Fibroblast of skin of right quadriceps (primary cell): ENCODE data around the gene RIMBP2.

Experiments
- DNase-seq: peaks from one replicate; pipeline ENCODE4 v3.0.0-alpha.2; 2013

The RIMBP2 gene

DNA sequence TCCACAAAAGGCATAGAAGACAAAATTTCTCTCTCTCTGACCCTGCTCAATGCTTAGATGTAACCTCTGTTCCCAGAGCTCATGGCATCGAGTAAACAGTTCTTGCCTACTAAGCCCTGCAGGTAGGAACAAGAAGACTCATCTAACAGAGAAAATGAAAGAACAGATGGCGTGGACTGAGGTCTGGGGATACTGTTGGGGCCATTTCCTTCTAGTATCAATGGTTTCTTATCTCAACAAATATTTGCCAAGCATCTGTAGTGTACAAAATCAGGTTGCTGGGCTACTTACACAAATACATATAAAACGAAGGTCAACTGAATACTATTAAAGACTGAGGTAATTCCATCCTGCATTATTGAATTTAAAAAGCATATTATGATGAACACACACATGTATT, 93.3 kb downstream of the RIMBP2 start:
- no peak for DNase-seq

DNA sequence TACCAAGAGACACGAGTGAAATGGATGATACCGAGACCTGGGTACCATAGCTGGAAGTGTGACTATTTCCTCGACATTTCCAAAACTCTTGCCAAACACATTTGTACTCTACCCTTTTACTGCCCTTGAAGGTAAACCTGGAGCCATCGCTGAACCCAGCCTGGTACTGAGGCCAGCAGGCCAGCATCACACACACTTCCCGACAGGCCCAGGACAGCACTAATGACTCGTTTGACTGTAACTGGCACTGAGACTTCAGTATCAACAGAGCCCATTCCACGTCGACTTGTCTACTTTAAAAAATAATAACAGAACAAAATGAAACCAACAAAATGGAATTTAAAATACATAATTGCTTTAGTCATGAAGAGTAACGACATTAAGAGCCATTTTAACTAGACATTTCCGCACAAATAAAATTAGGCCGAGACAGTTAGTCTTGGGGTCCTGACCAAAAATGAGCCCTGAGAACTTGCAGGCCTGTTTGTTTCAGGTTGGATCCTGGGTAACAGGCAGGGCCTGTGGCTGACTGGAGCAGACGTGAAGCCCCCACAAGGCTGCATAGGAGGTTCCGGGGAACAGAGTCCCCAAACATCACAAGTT, 94.3 kb downstream of the RIMBP2 start:
- DNase-seq: no peak

DNA sequence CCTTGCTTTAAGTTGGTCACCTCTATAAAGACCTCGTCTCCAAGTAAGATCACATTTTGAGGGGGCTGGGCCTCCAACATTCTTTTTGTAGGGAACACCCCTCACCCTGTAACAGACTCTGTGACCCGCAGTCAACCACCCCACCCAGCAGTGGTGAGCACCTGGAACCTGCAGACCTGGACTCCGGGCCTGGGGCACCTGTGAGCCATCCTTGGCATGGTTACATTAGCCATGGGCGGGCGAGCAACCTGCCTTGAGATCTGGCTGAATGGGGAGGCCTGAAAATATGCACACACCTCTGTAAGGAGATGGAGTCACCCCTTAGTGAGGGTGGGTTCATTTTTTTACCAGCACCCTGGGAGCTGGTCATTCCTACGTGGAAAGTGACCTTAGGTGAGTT, 95.3 kb downstream of the RIMBP2 start:
- DNase-seq: no peak

DNA sequence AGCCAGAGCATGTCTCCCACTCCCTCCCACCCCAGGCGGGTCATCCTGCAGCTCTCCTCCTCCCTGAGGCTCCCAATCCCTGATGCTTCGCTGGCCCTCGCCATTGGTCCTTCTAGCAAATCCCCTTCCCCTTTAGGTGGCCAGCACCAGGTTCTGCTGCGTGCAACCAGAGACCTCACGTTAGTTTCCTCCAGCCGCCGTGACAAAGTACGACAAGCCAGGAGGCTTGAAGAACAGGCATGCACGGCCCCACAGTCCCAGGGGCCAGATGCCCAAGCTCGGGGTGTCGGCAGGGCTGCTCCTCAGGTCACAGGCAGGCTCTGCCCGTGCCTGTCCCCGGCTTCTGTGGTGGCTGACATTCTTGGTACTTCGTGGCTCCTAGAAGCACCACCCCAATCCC, 95.8 kb downstream of the RIMBP2 start:
- DNase-seq: no peak

DNA sequence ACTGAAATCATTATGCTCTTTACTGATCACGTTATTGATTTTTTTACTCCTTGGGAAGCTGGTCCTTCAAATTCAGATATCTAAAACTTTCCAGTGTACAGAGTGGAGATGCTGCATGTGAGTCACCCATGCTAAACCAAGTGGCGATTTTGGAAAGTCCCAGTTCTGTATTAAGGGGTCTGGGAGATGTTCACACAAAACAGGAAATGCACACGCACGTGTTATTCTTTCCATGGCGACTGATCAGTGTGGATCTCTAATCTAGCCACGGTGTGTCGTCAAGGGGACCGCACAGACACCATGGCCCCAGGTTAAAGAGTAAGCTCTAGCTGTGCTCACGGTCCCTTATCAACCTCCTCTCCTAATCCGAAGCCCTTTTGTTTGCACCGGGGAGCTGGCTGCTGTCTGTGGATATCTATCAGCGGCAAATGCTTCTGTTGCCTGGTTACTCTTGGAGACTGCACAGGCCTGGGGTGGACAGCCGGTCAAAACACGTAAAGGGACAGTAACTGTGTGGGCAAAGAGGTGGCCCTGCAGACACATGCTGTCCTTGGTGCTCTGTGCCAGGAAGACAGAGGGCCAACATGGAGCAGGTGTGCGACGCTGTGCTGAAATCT, 96.6 kb downstream of the RIMBP2 start:
- DNase-seq: no peak

DNA sequence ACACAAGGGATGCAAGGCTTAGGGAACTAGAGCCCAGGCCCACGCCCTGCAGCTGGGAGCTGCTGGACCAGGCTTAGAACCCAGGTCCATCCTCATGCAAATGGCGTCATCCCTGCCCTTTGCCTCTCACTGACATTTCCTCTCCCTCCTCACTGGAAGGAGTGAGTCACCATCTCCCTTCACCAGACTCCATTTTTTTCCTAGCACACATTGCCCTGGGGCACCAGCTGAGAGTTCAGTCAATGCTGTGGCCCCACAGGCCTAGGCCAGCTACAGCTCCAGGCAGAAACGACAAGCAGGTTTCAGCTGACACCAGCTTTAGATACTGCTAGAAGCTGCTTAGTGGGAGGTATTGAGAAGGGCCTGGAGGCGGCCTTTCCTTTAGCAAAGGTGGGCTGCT, 98.9 kb downstream of the RIMBP2 start:
- DNase-seq: no peak

DNA sequence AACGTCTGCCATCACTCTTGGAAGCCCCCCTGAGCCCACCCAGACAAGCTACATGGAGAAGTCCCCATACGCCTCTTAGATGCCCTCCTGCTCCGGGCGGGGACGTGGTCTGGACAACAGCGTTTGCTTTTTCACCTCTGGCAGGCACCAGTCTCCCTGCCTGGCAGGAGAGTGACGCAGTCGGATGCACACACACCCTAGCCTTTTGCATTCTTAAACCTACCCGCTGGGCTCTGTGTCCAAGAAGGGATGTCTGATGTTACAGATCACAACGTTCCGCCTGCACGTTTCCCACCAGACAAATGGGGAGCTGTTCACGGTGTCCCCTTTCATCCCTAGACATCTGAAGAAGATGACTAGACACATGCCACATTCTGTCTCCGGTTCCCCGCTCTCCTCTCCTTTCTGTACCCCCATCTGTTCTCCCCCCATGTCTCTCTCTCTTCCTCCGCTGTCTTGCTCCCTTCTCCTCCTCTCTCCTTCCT, 100.2 kb downstream of the RIMBP2 start:
- no peak for DNase-seq

DNA sequence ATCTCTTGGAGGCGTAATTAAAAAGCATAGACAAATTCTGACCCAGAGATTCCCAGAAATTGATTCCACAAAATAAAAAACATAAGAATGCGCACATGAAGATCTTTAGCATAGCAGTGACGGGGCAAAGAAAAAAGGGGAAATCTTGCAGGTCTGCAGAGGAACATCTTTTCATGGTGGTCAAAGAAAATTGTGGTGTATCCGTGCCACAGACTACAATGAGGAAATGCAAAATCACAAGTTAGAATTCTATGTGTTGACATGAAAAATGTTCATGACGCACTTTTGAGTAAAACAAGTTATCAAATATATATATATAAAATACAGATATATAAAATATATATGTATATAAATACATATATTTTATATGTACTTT, 101.6 kb downstream of the RIMBP2 start:
- DNase-seq: no peak

DNA sequence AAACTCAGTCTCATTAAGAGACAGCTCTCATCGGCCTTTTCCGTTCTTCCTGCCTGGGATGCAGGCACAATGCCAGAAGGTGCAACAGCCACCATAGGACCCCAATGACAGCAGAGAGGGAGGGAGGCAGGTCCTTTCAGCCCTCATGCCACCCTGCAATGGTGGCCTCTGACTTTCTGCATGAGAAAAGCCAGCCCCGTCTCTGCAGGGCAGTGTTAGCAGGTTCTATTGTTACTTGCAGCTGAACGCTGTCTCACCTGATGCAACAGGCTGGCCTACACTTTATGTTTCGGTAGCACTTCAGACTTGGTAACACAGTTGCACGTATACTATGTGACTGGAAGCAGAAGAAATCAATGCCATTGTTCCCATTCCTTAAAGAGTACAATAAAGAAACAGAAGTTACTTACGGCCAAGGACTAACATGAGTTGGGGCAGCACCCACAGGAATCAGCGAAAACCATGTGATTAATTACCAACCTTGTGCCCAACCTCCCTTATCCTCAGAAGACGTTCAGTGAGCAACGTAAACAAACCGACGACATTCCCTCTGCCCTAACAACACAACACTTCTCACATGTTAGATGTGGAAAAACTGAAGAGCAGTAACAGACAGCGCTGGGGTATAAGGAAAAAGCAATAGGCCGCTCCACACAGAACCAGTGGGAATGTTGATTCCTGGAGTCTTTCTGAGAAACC, 102.1 kb downstream of the RIMBP2 start:
- DNase-seq: no peak

DNA sequence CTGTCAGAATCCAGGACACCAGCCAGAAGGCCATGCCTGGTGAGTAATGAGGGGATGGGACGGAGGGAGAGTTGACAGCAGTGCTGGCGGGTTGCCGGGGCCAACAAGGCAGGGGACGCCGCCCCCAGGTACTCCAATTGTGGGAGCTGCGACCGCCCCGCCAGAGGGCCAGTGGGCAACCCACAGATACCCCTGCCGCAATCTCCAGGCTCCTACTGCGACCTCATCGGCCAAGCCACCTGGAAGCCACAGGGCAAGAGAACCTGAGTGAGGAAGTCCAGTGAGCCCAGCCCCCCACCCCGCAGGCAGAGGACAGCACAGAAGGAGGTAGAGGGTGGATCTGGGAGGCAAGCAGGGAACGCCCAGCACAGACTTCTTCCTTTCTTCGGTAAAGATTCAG, 103.0 kb downstream of the RIMBP2 start:
- no peak for DNase-seq

DNA sequence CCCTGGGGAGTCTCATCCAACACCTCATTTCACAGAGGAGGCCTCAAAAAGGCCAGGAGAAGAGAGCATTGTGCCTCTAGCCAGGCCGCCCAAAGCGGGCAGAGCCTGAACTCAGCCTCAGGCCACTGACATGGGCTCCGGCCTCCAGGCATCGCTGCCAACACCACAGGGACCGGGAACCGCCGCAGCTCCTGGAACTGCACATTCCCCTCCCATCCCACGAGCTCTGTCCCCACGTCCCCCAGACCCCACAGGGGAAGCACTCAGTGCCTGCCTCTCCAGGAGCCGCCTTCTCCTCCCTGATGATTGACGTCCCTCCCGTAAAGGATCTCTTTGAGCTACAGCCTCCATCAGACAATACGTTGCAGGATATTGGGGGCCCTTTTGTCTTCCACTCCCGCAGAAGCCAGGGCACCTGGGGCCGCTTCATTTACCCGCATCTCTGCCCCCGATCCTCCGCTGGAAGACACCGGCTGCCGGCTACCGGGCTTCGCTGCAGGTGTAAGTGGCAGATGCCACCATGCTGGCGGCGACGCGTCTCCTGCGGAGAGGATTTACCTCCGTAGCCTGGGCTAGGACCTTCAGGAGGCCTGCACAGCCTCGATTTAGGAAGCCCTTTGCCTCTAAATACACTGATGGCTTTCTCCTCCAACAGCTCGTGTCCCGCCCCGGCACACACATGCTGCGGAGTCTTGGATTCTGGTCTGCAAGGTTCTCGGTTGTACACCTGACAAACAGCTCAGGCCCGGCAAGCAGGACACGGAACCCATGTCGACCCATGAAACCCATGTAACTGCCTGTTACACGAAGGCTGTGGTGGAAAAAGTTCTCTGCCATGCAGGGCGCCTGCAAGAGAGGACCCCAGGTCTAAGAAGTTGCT, 104.8 kb downstream of the RIMBP2 start:
- no peak for DNase-seq

DNA sequence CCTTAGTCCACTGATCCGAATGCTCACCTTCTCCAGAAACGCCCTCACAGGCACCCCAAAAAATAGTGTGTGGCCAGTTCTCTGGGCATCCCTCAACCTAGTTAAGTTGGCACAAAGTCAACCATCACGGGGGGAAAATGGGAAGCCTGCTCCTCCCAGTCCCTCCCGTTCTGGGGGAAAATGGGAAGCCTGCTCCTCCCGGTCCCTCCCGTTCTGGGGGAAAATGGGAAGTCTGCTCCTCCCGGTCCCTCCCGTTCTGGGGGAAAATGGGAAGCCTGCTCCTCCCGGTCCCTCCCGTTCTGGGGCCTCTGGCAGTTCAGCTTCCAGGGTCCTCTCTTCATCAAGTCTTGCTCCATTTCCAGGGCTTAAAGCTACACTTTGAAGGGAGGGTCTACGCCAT, 106.1 kb downstream of the RIMBP2 start:
- no peak for DNase-seq

DNA sequence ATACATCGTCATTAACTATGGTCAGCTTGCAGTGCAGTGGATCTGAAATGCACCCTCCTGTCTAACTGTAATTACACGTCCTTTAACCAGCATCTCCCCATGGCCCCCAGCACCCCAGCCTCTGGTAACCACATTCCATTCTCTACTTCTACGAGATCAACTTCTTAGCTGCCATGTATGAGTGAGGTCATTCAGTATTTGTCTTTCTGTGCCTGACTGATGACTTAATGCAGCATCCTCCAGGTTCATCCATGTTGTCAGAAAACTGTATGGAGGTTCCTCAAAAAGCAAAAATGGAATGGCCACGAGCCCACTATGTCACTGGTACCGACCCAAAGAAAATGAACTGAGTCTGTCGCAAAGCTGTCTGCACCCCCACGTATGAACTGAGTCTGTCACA, 107.3 kb downstream of the RIMBP2 start:
- DNase-seq: no peak

DNA sequence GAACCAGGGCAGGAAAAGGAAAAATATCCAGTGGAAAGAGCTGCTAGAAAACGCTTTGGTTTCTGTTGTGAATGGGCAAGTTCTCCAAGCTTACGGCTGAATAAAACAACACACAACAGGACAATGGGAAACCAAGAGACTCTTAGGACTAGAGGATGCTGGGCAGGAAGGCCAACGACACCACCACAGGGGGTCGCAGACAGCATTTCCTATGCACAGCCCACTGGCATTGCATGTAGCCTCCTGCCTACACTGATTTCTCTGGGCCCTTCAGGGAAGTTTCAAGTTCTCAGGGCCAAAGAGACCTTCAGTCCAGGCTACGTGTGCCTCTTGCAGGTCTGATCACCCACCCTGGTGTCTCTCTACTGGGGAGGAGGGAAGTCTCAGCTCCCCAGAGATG, 108.0 kb downstream of the RIMBP2 start:
- DNase-seq: no peak

DNA sequence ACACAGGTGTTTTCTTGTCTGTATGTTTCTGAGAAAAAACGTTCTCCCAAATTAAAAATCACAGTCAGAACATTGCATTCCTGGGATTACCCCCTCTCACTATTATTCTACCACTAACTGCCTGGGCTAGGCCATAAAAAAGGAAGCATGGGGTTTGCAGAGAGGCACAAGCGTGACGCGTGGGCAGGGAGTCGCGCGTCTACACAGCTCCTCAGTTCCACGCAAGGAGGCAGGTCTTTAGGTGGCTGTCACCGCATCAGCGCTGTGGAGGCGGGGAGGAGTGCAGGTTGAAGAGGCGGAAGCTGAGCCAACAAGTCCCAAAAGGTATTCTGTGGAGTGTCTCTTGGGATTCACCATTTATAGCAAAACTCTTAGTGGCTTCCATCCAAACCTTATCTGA, 109.9 kb downstream of the RIMBP2 start:
- no peak for DNase-seq

DNA sequence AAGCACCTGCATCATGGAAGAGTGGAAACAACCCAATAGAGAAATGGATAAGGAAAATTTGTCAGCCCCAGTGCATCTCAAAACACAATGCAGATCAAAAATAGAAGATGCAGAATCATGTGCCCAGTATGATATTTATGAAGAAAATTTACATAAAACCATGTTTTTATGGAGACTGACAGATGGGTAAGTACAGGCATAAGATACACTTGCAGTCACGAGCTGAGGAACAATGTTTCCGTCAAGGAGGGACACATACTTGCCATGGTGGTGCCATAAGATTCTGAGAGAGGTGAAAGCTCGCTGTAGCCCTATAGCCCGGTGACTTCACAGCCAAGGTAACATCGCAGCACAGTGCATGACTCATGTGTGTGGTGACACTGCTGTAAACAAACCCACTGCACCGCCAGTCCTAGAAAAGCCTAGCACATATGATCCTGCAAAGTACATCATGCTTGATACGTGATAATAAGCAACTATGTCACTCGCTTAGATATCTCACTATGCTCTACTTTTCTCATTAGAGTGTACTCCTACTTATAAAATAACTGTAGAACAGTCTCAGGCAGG, 112.6 kb downstream of the RIMBP2 start:
- DNase-seq: no peak

DNA sequence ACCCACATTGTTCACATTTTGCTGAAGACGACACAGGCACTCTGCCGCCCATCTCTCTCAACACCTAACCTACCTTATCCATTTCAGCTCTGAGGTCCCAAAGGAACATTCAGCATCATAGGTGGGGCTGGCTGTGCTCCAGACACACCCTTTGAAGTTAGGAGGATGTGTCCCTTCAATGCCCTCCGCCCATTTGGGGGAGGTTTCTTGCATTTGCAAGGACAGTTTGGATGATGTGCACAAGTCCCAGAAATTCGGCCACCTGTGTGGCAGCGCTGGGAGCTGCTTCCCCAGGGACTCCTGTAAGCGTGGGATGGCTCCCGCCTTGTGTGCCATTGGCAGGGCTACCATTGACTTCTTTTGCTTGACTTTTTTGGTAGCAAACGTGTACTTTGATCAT, 113.8 kb downstream of the RIMBP2 start:
- DNase-seq: no peak

DNA sequence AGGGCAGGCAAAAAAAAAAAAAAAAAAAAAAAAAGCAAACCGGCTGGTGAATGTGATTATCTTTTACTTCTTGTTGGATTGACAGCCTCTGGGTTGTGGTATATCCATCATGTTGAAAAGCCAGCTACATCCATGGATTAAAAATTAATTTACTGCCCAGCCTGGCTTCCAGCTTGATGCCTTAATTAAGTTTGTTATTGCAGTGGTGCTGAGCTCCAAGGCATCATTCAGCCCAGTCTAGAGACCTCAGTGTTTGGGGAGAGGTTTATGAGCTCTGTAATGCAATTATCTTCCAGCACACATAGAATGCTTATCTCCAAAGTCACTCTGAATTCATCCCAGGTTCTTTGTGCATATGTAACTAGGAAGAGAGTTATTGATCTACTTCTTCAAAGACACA, 114.8 kb downstream of the RIMBP2 start:
- DNase-seq: no peak

DNA sequence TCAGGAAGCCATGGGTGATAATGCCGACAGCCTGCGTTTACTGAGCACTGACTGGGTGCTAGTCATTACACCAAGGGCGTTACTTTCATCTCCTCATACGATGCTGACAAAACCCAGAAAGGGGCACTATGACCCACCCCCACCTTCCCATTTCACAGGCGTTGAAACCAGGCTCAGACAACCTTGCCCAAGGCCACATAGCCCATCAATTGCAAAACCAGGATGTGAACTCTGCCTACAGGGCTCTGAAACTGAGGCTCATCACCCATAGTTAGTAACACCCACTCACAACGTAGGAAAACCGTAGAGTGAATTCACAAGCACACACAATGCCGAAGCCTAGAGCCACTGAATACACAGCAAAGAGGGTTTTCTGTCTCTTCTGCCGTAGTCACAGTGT, 119.9 kb downstream of the RIMBP2 start:
- DNase-seq: no peak

DNA sequence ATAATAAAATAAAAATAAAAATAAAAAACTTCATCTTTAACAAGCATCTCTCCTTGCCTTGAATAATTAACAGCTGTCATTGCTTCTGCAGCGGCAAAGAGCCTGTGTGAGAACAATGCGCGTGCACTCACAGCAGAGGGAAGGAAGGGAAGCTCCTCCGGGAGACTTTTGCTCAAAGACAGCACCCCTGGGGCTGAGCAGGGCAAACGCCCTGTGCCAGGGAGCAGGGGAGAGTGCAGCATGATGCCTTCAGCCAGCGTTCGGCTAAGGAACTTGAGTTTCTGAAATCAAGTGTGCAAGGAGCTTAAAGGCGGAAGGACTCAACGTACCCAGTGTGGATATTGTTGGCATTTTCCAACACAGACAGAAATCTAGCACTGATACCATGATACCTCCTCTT, 120.5 kb downstream of the RIMBP2 start:
- no peak for DNase-seq

DNA sequence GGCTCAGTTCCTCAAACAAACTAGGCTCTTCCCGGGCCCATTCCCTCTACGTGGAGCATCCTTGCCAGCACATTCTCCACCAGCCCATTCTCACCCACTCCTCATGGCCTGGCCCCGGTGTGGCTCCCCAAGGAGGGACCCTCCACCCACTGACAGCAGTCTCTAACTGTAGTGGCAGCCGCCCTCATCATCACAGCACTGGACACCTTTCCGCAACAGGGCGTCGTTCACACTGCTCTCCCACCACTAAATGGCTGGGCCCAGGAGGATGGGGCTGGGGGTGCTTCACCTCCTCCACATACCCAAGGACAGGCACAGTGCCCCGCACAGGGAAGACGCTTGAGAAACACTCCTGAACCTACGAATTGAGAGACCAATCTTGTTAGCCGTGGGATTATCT, 123.0 kb downstream of the RIMBP2 start:
- DNase-seq: no peak

DNA sequence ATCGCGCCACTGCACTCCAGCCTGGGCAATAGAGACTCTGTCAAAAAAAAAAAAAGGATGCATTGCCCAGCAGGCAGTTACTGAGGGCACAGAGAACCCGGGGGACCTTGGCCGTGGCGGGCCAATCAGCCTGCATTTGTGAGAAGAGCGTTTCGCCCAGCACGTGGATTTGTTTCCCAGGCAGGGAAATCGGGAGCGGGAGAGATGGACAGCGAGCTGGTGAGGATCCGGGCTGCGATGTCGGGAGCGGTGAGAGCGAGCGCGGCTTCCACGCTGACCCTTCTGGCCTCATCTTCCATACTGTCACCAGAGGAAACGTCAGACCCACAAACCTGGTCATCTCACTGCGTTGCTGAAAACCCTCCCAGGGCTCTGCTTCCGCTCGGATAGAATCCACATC, 123.5 kb downstream of the RIMBP2 start:
- no peak for DNase-seq

DNA sequence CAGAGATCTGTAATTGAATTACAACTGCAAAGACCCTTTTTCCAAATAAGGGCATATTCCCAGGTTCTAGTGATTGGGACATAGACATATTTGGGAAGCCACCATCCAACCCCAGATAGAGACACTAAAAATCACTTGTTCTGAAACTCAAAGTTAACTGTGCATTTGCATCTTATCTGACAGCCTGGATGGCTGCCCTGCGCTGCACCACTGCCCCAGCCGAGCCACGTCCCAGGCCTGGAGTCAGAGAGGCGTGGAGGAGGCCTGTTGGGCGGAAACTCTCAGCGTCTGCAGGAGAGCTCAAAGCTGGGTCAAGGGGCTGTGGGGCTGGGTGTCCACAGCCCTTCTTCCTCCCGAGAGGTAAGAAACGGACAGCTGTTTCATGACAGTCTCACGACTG, 124.4 kb downstream of the RIMBP2 start:
- no peak for DNase-seq
